ENCODE results near the gene OBI1. TPM values are rescaled to one million over a fixed set of nuclear protein-coding genes. Genes with fewer than 3 reads are reported as not detected.

Gene OBI1
- total and polyA plus RNA-seq, 2 donors (not counting 1 experiment from before 2014, with no cell fraction given): 3.1 to 15.4 TPM

- intact Hi-C loops (cut with micrococcal nuclease): loop anchor here (1.0 kb wide), 1 partner anchor 11 kb away; no protein-coding TSS in a partner anchor
- no peak overlapping the region for H3K9ac ChIP-seq (ENCODE audit: low read length)
- H3K4me3 ChIP-seq (ENCODE audit: control extremely low read depth in 1 of 5, extremely low read depth in 1 of 5, insufficient read depth in 1 of 5, low read depth in 2 of 5, low read length in 4 of 5): no peak overlapping the region
- Mint-ChIP-seq H3K27ac (no peak overlapping the region), H3K4me1 (no peaks in the 10 kb centered on the region), H3K9me3 (ENCODE audit: insufficient read depth) (no peaks in the 10 kb centered on the region), H3K4me3 (no peak overlapping the region), H3K27me3 (peaks cover 80% of the 10 kb centered on the region)
- no peak overlapping the region for H2AFZ ChIP-seq (ENCODE audit: insufficient read depth, low read depth, low read length, poor library complexity, severe bottlenecking)
- ChIA-PET POLR2A (interaction anchor here (1.2 kb wide), 1 partner anchor 12 kb away, joined by 3 read pairs; no protein-coding TSS in a partner anchor), CTCF (no interaction called here)
- peaks cover 3 to 91% (median 72%) of the 10 kb centered on the region in 4 experiments for H3K27me3 ChIP-seq (replicated peaks in 1 of 4; ENCODE audit: control extremely low read depth in 1 of 4, control insufficient read depth in 3 of 4, insufficient read depth in 4 of 4, low read length in 3 of 4)
- no peak for TF ChIP-seq EZH2 (IDR thresholded peaks at IDR 0.05; ENCODE audit: borderline replicate concordance, insufficient read depth, low read depth, low read length, poor library complexity, severe bottlenecking)
- no peak for TF ChIP-seq CTCF (IDR thresholded peaks at IDR 0.05)
- 18% methylated on average over 19 of the region's 29 CpGs for WGBS (ENCODE audit: insufficient coverage)
- H4K20me1 ChIP-seq (ENCODE audit: control insufficient read depth, insufficient read depth, low read length, poor library complexity, severe bottlenecking): no peaks in the 10 kb centered on the region
- DNase-seq (peak; percentile 34), ATAC-seq (ENCODE audit: low read depth) (no peak)
- peaks cover 5 to 36% (median 13%) of the 10 kb centered on the region in 3 donors for H3K9me3 ChIP-seq (ENCODE audit: control extremely low read depth in 1 of 3, control insufficient read depth in 2 of 3, insufficient read depth in 1 of 3, low read length in 2 of 3)
- no peaks in the 10 kb centered on the region for H3K79me2 ChIP-seq (ENCODE audit: control insufficient read depth, insufficient read depth, low read length)
- no peak overlapping the region for H3K27ac ChIP-seq (ENCODE audit: low read length in 2 of 2)
- peaks cover 17 to 36% of the 10 kb centered on the region in 2 donors for H3K4me1 ChIP-seq (ENCODE audit: control insufficient read depth in 2 of 2, insufficient read depth in 2 of 2, low read length in 2 of 2)
- no peaks in the 10 kb centered on the region for H3K36me3 ChIP-seq (replicated peaks in 1 of 2; ENCODE audit: control extremely low read depth in 1 of 2, control insufficient read depth in 1 of 2, extremely low read depth in 1 of 2, insufficient read depth in 2 of 2, low read length in 1 of 2)
- H3K4me2 ChIP-seq (replicated peaks; ENCODE audit: low read depth, low read length, poor library complexity, severe bottlenecking): no peak overlapping the region
These were observed 65.1 kb downstream of the OBI1 start for GRCh38 chr13:78593652-78594455.

- Histone ChIP-seq H3K79me2 (ENCODE audit: control insufficient read depth, insufficient read depth, low read length) (no peaks in the 10 kb centered on the region), H3K9ac (ENCODE audit: low read length) (no peak overlapping the region), H3K4me1 (ENCODE audit: control insufficient read depth in 2 of 2, insufficient read depth in 2 of 2, low read length in 2 of 2) (peaks cover 17 to 33% of the 10 kb centered on the region in 2 donors), H3K27me3 (replicated peaks in 1 of 4; ENCODE audit: control extremely low read depth in 1 of 4, control insufficient read depth in 3 of 4, insufficient read depth in 4 of 4, low read length in 3 of 4) (peaks cover 0 to 91% (median 68%) of the 10 kb centered on the region in 4 experiments), H2AFZ (ENCODE audit: insufficient read depth, low read depth, low read length, poor library complexity, severe bottlenecking) (no peak overlapping the region), H3K36me3 (replicated peaks in 1 of 2; ENCODE audit: control extremely low read depth in 1 of 2, control insufficient read depth in 1 of 2, extremely low read depth in 1 of 2, insufficient read depth in 2 of 2, low read length in 1 of 2) (no peaks in the 10 kb centered on the region), H3K27ac (ENCODE audit: low read length in 2 of 2) (no peak overlapping the region), H3K4me3 (ENCODE audit: control extremely low read depth in 1 of 5, extremely low read depth in 1 of 5, insufficient read depth in 1 of 5, low read depth in 2 of 5, low read length in 4 of 5) (no peak overlapping the region), H3K4me2 (replicated peaks; ENCODE audit: low read depth, low read length, poor library complexity, severe bottlenecking) (no peak overlapping the region), H4K20me1 (ENCODE audit: control insufficient read depth, insufficient read depth, low read length, poor library complexity, severe bottlenecking) (no peaks in the 10 kb centered on the region), H3K9me3 (ENCODE audit: control extremely low read depth in 1 of 3, control insufficient read depth in 2 of 3, insufficient read depth in 1 of 3, low read length in 2 of 3) (peaks cover 2 to 36% (median 13%) of the 10 kb centered on the region in 3 donors)
- Mint-ChIP-seq H3K4me1 (no peaks in the 10 kb centered on the region), H3K27me3 (peaks cover 81% of the 10 kb centered on the region), H3K4me3 (no peak overlapping the region), H3K9me3 (ENCODE audit: insufficient read depth) (no peaks in the 10 kb centered on the region), H3K27ac (no peak overlapping the region)
- ChIA-PET POLR2A (no interaction called here), CTCF (no interaction called here)
- 10% methylated on average over 2 of the region's 13 CpGs for WGBS (ENCODE audit: insufficient coverage)
- TF ChIP-seq EZH2 (IDR thresholded peaks at IDR 0.05; ENCODE audit: borderline replicate concordance, insufficient read depth, low read depth, low read length, poor library complexity, severe bottlenecking): no peak
- TF ChIP-seq CTCF (IDR thresholded peaks at IDR 0.05): no peak
- intact Hi-C loops (cut with micrococcal nuclease): loop anchor here (1.0 kb wide), 1 partner anchor 12 kb away; no protein-coding TSS in a partner anchor
- DNase-seq (peak; percentile 11), ATAC-seq (ENCODE audit: low read depth) (no peak)
These were observed 65.8 kb downstream of the OBI1 start for GRCh38 chr13:78593129-78593528.

Data from B cell (primary cell).